HCT116 (cell line): ENCODE measurements around the gene GIPR. TPM values are rescaled to one million over a fixed set of nuclear protein-coding genes. Genes with fewer than 3 reads are reported as not detected.

Experiments used
- ATAC-seq: fragments of 200-7000 bp; cut with Tn5 transposase; 2 replicates; pipeline ENCODE4 v1.9.1; 2020; ENCODE audit warnings: mild to moderate bottlenecking, moderate library complexity
- BruUV-seq: library from RNA; stranded (reverse); fragments of 400-500 nt; replicated peaks from 2 replicates; lab custom pipeline; 2021; lab: Mats Ljungman, UMichigan
- CTCF ChIA-PET: fragments of 300-600 bp; sonication (Branson Sonifier 250); formaldehyde crosslinking; loops from one replicate; lab custom pipeline; 2021; ENCODE audit warnings: antibody characterized with exemption; lab: Charles Lee
- POLR2A ChIA-PET: fragments of 300-600, 350-600 bp; sonication (Branson Sonifier 250); formaldehyde crosslinking; loops from one replicate; lab custom pipeline; 2021; ENCODE audit warnings: antibody characterized with exemption; lab: Charles Lee
- RAD21 ChIA-PET, 2 experiments: fragments of 300-600 bp; sonication (Branson Sonifier 250); formaldehyde crosslinking; loops; one replicate each; lab custom pipeline; 2023; ENCODE audit warnings: low total read pairs in 2 of 2; ENCODE audit not compliant: uncharacterized antibody in 2 of 2, unreplicated experiment in 2 of 2, low non-redundant PET in 1 of 2; lab: Charles Lee
- DNase-seq: peaks from one replicate; pipeline ENCODE4 v3.0.0-alpha.2; 2010; ENCODE audit warnings: low read depth, low spot score
- H2AFZ ChIP-seq: fragments of 200-600 bp; shearing (Covaris generic), sonication (generic); 2 replicates; pipeline ENCODE4 v1.6.1; 2017; ENCODE audit warnings: low read depth, mixed run types, mixed read lengths, antibody characterized with exemption, low read length; ENCODE audit not compliant: poor library complexity, severe bottlenecking
- H3K27ac ChIP-seq: 2 replicates; pipeline ENCODE4 v1.5.1; 2012; ENCODE audit warnings: low read depth, low read length
- H3K27me3 ChIP-seq: fragments of 200-600 bp; sonication (generic); 2 replicates; pipeline ENCODE4 v1.6.1; 2016; ENCODE audit warnings: mixed run types, low read length, mixed read lengths; ENCODE audit not compliant: insufficient read depth
- H3K36me3 ChIP-seq, 2 experiments: fragments of 200-500 bp in 1 of 2; fragments of 200-600 bp in 1 of 2; sonication (Bioruptor generic) in 1 of 2; sonication (generic) in 1 of 2; 2 replicates each; pipeline versions ENCODE4 v1.5.1 to v1.6.1; 2014 to 2016; ENCODE audit warnings: low read length in 2 of 2, inconsistent platforms in 1 of 2, mixed read lengths in 1 of 2, mixed run types in 1 of 2; ENCODE audit not compliant: insufficient read depth in 2 of 2, control insufficient read depth in 1 of 2
- H3K4me1 ChIP-seq, 2 experiments: fragments of 200-600 bp in 1 of 2; sonication (generic) in 1 of 2; 2 replicates each; pipeline versions ENCODE4 v1.5.1 to v1.6.1; 2012 to 2017; ENCODE audit warnings: low read length in 2 of 2, inconsistent platforms in 1 of 2, mild to moderate bottlenecking in 1 of 2, mixed read lengths in 1 of 2, mixed run types in 1 of 2, moderate library complexity in 1 of 2; ENCODE audit not compliant: insufficient read depth in 2 of 2, control insufficient read depth in 1 of 2
- H3K4me2 ChIP-seq: fragments of 200-600 bp; sonication (generic); 2 replicates; pipeline ENCODE4 v1.6.1; 2017; ENCODE audit warnings: mixed run types, low read length, mixed read lengths
- H3K4me3 ChIP-seq, 2 experiments: fragments of 200-600 bp in 1 of 2; sonication (generic) in 1 of 2; replicated peaks in 1 of 2; 2 replicates each; pipeline ENCODE4 v1.5.1; 2011 to 2016; ENCODE audit warnings: low read length in 2 of 2, control low read depth in 1 of 2, low read depth in 1 of 2, mild to moderate bottlenecking in 1 of 2, mixed read lengths in 1 of 2, mixed run types in 1 of 2
- H3K79me2 ChIP-seq: fragments of 200-600 bp; sonication (generic); 2 replicates; pipeline ENCODE4 v1.6.1; 2017; ENCODE audit warnings: mild to moderate bottlenecking, mixed run types, low read length, moderate library complexity, mixed read lengths; ENCODE audit not compliant: insufficient read depth
- H3K9ac ChIP-seq: fragments of 200-600 bp; sonication (generic); 2 replicates; pipeline ENCODE4 v1.6.1; 2016; ENCODE audit warnings: low read length, mixed read lengths
- H3K9me2 ChIP-seq: fragments of 200-600 bp; sonication (generic), shearing (Covaris generic); 2 replicates; pipeline ENCODE4 v1.6.1; 2017; ENCODE audit warnings: mixed run types, mild to moderate bottlenecking, moderate library complexity; ENCODE audit not compliant: insufficient read depth
- H3K9me3 ChIP-seq, 2 experiments: fragments of 200-500 bp in 1 of 2; fragments of 200-600 bp in 1 of 2; sonication (Bioruptor generic) in 1 of 2; sonication (generic) in 1 of 2; 2 replicates each; pipeline ENCODE4 v1.6.1; 2014 to 2017; ENCODE audit warnings: low read length in 2 of 2, mixed read lengths in 2 of 2, inconsistent platforms in 1 of 2, low read depth in 1 of 2, mild to moderate bottlenecking in 1 of 2, mixed run types in 1 of 2, moderate library complexity in 1 of 2; ENCODE audit not compliant: control insufficient read depth in 1 of 2, insufficient read depth in 1 of 2
- H4K20me1 ChIP-seq: fragments of 200-600 bp; sonication (generic), shearing (Covaris generic); 2 replicates; pipeline ENCODE4 v1.6.1; 2017; ENCODE audit warnings: mixed run types, mild to moderate bottlenecking, moderate library complexity; ENCODE audit not compliant: insufficient read depth
- CEBPB ChIP-seq: IDR thresholded peaks from 2 replicates; pipeline ENCODE4 v1.6.1; 2012; ENCODE audit warnings: low read depth
- EGR1 ChIP-seq: IDR thresholded peaks from 2 replicates; pipeline ENCODE4 v1.6.1; 2012; ENCODE audit warnings: low read depth
- ELF1 ChIP-seq: IDR thresholded peaks from 2 replicates; pipeline ENCODE4 v1.6.1; 2012; ENCODE audit warnings: low read depth, borderline replicate concordance
- EZH2 ChIP-seq: fragments of 200-600 bp; sonication (generic); IDR thresholded peaks from 2 replicates; pipeline ENCODE4 v1.6.1; 2017; ENCODE audit warnings: antibody characterized with exemption, mixed run types
- EZH2phosphoT487 ChIP-seq: fragments of 200-600 bp; IDR thresholded peaks from 2 replicates; pipeline ENCODE4 v1.6.1; 2018; ENCODE audit warnings: antibody characterized with exemption, borderline replicate concordance
- FOSL1 ChIP-seq: IDR thresholded peaks from 2 replicates; pipeline ENCODE4 v1.6.1; 2012; ENCODE audit warnings: low read depth
- JUND ChIP-seq: IDR thresholded peaks from 2 replicates; pipeline ENCODE4 v1.6.1; 2012
- POLR2A ChIP-seq: IDR thresholded peaks from 2 replicates; pipeline ENCODE4 v1.7.0; 2011; ENCODE audit warnings: borderline replicate concordance; ENCODE audit not compliant: insufficient read depth, insufficient read length; ENCODE audit errors: extremely low read depth
- POLR2AphosphoS5 ChIP-seq: IDR thresholded peaks from 2 replicates; pipeline ENCODE4 v1.6.1; 2011; ENCODE audit warnings: mild to moderate bottlenecking, low read depth, low read length, moderate library complexity
- RAD21 ChIP-seq: IDR thresholded peaks from 2 replicates; pipeline ENCODE4 v1.6.1; 2012; ENCODE audit warnings: low read depth, mild to moderate bottlenecking
- SIN3A ChIP-seq: IDR thresholded peaks from 2 replicates; pipeline ENCODE4 v1.6.1; 2012; ENCODE audit warnings: low read depth
- SP1 ChIP-seq: IDR thresholded peaks from 2 replicates; pipeline ENCODE4 v1.6.1; 2012; ENCODE audit warnings: low read depth
- SRF ChIP-seq: IDR thresholded peaks from 2 replicates; pipeline ENCODE4 v1.6.1; 2012; ENCODE audit warnings: low read depth
- TCF7L2 ChIP-seq: IDR thresholded peaks from 2 replicates; pipeline ENCODE4 v1.7.0; 2011; ENCODE audit warnings: borderline replicate concordance, inconsistent platforms; ENCODE audit not compliant: insufficient read depth, insufficient read length; ENCODE audit errors: extremely low read depth
- YY1 ChIP-seq: IDR thresholded peaks from 2 replicates; pipeline ENCODE4 v1.6.1; 2011; ENCODE audit warnings: low read length, low read depth, moderate library complexity, mild to moderate bottlenecking; ENCODE audit not compliant: insufficient replicate concordance; ENCODE audit errors: extremely low read depth
- ZFX ChIP-seq: fragments of 450-650 bp; IDR thresholded peaks from 2 replicates; pipeline ENCODE4 v1.6.1; 2017
- ZNF274 ChIP-seq: fragments of 200-500 bp; sonication (Bioruptor generic); IDR thresholded peaks from 2 replicates; pipeline ENCODE4 v1.6.1; 2014; ENCODE audit warnings: mild to moderate bottlenecking, low read depth, low read length, inconsistent platforms
- intact Hi-C: fragments of 100-400 bp; cut with micrococcal nuclease; formaldehyde crosslinking; loops from 2 replicates; pipeline ENCODE4 v1.10.0; 2022
- total RNA-seq: library from RNA; stranded (reverse); gene quantifications from one replicate; pipeline ENCODE4 v1.2.1, GENCODE V29; 2021; ENCODE audit not compliant: unreplicated experiment
- TF ChIP-seq, protein P1 (sequence below), 3 experiments: fragments of 200-600 bp in 1 of 3; sonication (generic) in 1 of 3; IDR thresholded peaks in 2 of 3; conservative IDR thresholded peaks in 1 of 3; 2 replicates each; pipeline ENCODE4 v1.5.1; 2012 to 2017; ENCODE audit warnings: low read depth in 2 of 3, low read length in 2 of 3, antibody characterized with exemption in 1 of 3, borderline replicate concordance in 1 of 3, control low read depth in 1 of 3, mild to moderate bottlenecking in 1 of 3, mixed read lengths in 1 of 3, mixed run types in 1 of 3, moderate library complexity in 1 of 3; ENCODE audit not compliant: insufficient read depth in 1 of 3
- TF ChIP-seq, protein P2 (sequence below): IDR thresholded peaks from 2 replicates; pipeline ENCODE4 v1.6.1; 2012
- TF ChIP-seq, protein P3 (sequence below): IDR thresholded peaks from 2 replicates; pipeline ENCODE4 v1.6.1; 2012
- TF ChIP-seq, protein P4 (sequence below): IDR thresholded peaks from 2 replicates; pipeline ENCODE4 v1.6.1; 2011; ENCODE audit warnings: mild to moderate bottlenecking, low read length, moderate library complexity; ENCODE audit not compliant: insufficient replicate concordance; ENCODE audit errors: extremely low read depth

Gene GIPR
- total RNA-seq, 1 experiment from 2014 or later, result 14.1 TPM

DNA sequence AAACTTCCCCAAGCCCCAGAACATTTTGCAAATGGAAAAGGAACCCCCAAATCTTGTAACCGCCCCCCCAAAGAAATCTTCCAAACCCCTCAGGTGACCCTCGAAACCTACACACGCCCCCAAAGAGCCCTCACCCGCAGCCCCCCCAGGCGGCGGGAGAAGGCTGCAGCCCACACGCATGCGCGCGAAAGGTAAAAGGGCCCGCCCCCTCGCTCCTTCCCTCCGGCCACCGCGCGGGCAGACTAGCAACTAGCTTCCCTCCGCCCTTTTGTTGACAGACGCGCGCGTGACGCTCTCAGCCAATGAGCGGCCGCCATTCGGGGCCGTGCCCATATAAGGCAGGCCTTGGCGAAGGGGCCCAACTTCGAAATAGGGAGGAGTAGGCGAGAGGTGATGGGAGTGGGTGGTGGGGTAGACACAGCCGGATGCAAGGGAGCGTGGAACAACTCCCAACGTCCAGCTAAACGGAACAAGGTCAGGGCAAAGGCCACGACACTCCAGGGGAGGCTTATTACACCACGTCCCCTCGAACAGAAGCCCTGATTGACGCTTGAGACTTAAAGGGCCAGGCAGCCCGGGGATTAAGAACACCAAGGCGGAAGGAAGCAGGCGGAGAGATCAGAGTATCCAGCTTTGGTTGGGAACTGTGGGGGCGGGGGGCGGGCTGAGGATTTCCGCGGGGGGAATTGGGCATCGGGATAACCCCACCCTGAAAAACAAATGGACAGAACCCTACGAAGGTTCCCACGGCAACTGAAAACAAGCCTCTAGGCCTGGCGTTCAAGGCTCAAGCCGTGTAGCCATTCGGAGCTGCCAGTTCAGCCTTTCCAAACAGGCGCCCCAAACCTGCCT lies 49.3 kb downstream of the GIPR start:
- ChIA-PET RAD21 (interaction anchor here (0.7 to 1.1 kb wide), 2 partner anchors 25 to 50 kb away, joined by 4 to 5 read pairs; partner anchors contain the start of gene QPCTL (in 1 of the 2)), CTCF (interaction anchor here (0.6 to 4.8 kb wide), 9 partner anchors 10 to 360 kb away, joined by 3 to 22 read pairs (median 4); partner anchors contain the start of genes QPCTL, SIX5, SNRPD2 and SYMPK), POLR2A (interaction anchor here (0.6 to 1.9 kb wide), 13 partner anchors 10 to 103 kb away, joined by 3 to 16 read pairs (median 5); partner anchors contain the start of genes FBXO46, QPCTL, SIX5 and SNRPD2)
- Histone ChIP-seq H3K4me2 (peak overlapping the region; percentile 71), H3K9me3 (no peaks in the 10 kb centered on the region), H2AFZ (no peak overlapping the region), H3K27ac (peak overlapping the region; percentile 58), H3K27me3 (no peaks in the 10 kb centered on the region), H3K36me3 (peaks cover 10 to 15% of the 10 kb centered on the region in 2 experiments; a peak in 3 of 4 replicates), H3K4me3 (peak overlapping the region; percentile 52 to 64), H3K9ac (peak overlapping the region; percentile 63), H4K20me1 (no peaks in the 10 kb centered on the region), H3K79me2 (peaks cover 86% of the 10 kb centered on the region), H3K4me1 (peaks cover 40 to 51% of the 10 kb centered on the region in 2 experiments), H3K9me2 (no peaks in the 10 kb centered on the region)
- intact Hi-C loops, result loop anchor here (2.0 kb wide), 1 partner anchor 51 kb away; the partner anchor contains the start of gene SIX5
- TSS peak; percentile 64 for BruUV-seq
- DNase-seq (peak; percentile 96), ATAC-seq (peak; percentile 92)
- no peak for TF ChIP-seq ELF1
- no peak for TF ChIP-seq FOSL1
- no peak for TF ChIP-seq JUND
- TF ChIP-seq, protein P1, sequence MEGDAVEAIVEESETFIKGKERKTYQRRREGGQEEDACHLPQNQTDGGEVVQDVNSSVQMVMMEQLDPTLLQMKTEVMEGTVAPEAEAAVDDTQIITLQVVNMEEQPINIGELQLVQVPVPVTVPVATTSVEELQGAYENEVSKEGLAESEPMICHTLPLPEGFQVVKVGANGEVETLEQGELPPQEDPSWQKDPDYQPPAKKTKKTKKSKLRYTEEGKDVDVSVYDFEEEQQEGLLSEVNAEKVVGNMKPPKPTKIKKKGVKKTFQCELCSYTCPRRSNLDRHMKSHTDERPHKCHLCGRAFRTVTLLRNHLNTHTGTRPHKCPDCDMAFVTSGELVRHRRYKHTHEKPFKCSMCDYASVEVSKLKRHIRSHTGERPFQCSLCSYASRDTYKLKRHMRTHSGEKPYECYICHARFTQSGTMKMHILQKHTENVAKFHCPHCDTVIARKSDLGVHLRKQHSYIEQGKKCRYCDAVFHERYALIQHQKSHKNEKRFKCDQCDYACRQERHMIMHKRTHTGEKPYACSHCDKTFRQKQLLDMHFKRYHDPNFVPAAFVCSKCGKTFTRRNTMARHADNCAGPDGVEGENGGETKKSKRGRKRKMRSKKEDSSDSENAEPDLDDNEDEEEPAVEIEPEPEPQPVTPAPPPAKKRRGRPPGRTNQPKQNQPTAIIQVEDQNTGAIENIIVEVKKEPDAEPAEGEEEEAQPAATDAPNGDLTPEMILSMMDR (IDR thresholded peaks at IDR 0.05 in 2 of 3, conservative IDR thresholded peaks at IDR 0.05 in 1 of 3; ENCODE audit: borderline replicate concordance in 1 of 3, insufficient read depth in 1 of 3, low read depth in 2 of 3, low read length in 2 of 3), result 0 out of 6 replicates have a peak, but pooled peaks of 1 of the 3 experiments have one; percentile 8
- TF ChIP-seq ZNF274, result no peak
- TF ChIP-seq CEBPB, result no peak
- no peak for TF ChIP-seq EZH2phosphoT487
- peak; percentile 35 for TF ChIP-seq YY1
- TF ChIP-seq TCF7L2, result peak; percentile 91
- TF ChIP-seq, protein P2, sequence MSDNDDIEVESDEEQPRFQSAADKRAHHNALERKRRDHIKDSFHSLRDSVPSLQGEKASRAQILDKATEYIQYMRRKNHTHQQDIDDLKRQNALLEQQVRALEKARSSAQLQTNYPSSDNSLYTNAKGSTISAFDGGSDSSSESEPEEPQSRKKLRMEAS, result peak; percentile 82
- TF ChIP-seq, protein P3, sequence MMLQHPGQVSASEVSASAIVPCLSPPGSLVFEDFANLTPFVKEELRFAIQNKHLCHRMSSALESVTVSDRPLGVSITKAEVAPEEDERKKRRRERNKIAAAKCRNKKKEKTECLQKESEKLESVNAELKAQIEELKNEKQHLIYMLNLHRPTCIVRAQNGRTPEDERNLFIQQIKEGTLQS, result no peak
- TF ChIP-seq POLR2AphosphoS5, result peak; percentile 52
- no peak for TF ChIP-seq ZFX
- TF ChIP-seq SIN3A, result peak; percentile 62; the same call in 1 of the 2 replicates
- peak; percentile 84 for TF ChIP-seq EGR1
- TF ChIP-seq POLR2A, result no peak
- TF ChIP-seq, protein P4, sequence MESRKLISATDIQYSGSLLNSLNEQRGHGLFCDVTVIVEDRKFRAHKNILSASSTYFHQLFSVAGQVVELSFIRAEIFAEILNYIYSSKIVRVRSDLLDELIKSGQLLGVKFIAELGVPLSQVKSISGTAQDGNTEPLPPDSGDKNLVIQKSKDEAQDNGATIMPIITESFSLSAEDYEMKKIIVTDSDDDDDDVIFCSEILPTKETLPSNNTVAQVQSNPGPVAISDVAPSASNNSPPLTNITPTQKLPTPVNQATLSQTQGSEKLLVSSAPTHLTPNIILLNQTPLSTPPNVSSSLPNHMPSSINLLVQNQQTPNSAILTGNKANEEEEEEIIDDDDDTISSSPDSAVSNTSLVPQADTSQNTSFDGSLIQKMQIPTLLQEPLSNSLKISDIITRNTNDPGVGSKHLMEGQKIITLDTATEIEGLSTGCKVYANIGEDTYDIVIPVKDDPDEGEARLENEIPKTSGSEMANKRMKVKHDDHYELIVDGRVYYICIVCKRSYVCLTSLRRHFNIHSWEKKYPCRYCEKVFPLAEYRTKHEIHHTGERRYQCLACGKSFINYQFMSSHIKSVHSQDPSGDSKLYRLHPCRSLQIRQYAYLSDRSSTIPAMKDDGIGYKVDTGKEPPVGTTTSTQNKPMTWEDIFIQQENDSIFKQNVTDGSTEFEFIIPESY, result no peak
- TF ChIP-seq RAD21, result no peak
- no peak for TF ChIP-seq EZH2
- peak; percentile 100 for TF ChIP-seq SRF
- peak; percentile 92 for TF ChIP-seq SP1
